Pancreas (tissue), 10 donors: Measurements from ENCODE around the gene GSTM1. TPM values are rescaled to one million over a fixed set of nuclear protein-coding genes. Genes with fewer than 3 reads are reported as not detected.

Source experiments
- ATAC-seq, 4 donors: fragments of 200-7000 bp; cut with Tn5 transposase; one replicate each; pipeline versions ENCODE4 v1.8.0 to v1.9.1; 2020; ENCODE audit warnings: mild to moderate bottlenecking in 4 of 4, moderate library complexity in 4 of 4
- DNase-seq, 6 donors: peaks; one replicate each; pipeline ENCODE4 v3.0.0-alpha.2; 2020
- FAIRE-seq: peaks from 2 replicates; lab custom pipeline; 2012; peaks lifted over from hg19 to GRCh38; lab: Jason Lieb, UNC
- H3K27ac ChIP-seq, 4 donors: fragments of 200-600 bp; sonication (generic); 1 replicate in 3 of 4; 2 replicates in 1 of 4; pipeline versions ENCODE4 v1.5.0 to v1.8.0; 2020
- H3K27me3 ChIP-seq, 4 donors: fragments of 200-600 bp; one replicate each; pipeline ENCODE4 v1.8.0; 2021
- H3K36me3 ChIP-seq, 3 donors: fragments of 200-600 bp; sonication (generic) in 1 of 3; one replicate each; pipeline versions ENCODE4 v1.5.0 to v1.8.0; 2020 to 2021
- H3K4me1 ChIP-seq, 3 donors: fragments of 200-600 bp; one replicate each; pipeline ENCODE4 v1.8.0; 2021
- H3K4me3 ChIP-seq, 4 donors: fragments of 200-600 bp; sonication (generic) in 2 of 4; one replicate each; pipeline versions ENCODE4 v1.5.0 to v1.8.0; 2020 to 2021
- H3K9me3 ChIP-seq, 4 donors: fragments of 200-600 bp; one replicate each; pipeline ENCODE4 v1.8.0; 2021
- CTCF ChIP-seq, 4 donors: fragments of 200-600 bp; sonication (generic) in 3 of 4; IDR thresholded peaks; one replicate each; pipeline versions ENCODE4 v1.5.0 to v1.8.0; 2021; ENCODE audit warnings: antibody characterized with exemption in 4 of 4
- WGBS, 2 donors: extraction: QIAGEN DNeasy Blood & Tissue Kit; methylation state at CpG; one replicate each; pipeline ENCODE4 v1.1.7; 2013; 5-methylcytosine and 5-hydroxymethylcytosine counted together
- intact Hi-C, 3 donors: fragments of 100-400 bp; cut with DNase I; formaldehyde crosslinking; loops; one replicate each; pipeline versions ENCODE4 v1.11.1 to v1.14.2; 2022
- polyA plus RNA-seq, 2 donors: library from polyadenylated mRNA; stranded (reverse); fragments of 200-250 nt; gene quantifications; one replicate each; pipeline ENCODE4 v1.2.3, GENCODE V29; 2013
- total RNA-seq, 6 donors: library from RNA; stranded (reverse); fragmentation: NEBNext Ultra II Directional in 4 of 6; extraction: Animal tissue kit (Norgen Biotek cat#: 25700) in 4 of 6; gene quantifications; one replicate each; pipeline versions ENCODE4 v1.2.1 to v1.2.4, GENCODE V29; 2021 to 2023
- donor health status: healthy with polysubstance abuse.
- donor health status: DM: no; HTN: no; CAD: no; lungs with moderate emphysema.
- donor health status: DM: no; HTN: no; CAD: no.
- donor health status: control.
- donor health status: control.
- donor health status: Bipolar disorder and iron deficiency.
- donor health status: DM: yes; HTN: yes; CAD: no.
- donor health status: DM: no; HTN: no; CAD: no.
- donor health status: DM: no; HTN: no; CAD: no.
- donor health status: DM: yes; HTN: yes; CAD: no.

The GSTM1 gene
- total and polyA plus RNA-seq, 8 donors, result 21.7 to 41.8 (median 26.9) TPM; not detected in 3

DNA sequence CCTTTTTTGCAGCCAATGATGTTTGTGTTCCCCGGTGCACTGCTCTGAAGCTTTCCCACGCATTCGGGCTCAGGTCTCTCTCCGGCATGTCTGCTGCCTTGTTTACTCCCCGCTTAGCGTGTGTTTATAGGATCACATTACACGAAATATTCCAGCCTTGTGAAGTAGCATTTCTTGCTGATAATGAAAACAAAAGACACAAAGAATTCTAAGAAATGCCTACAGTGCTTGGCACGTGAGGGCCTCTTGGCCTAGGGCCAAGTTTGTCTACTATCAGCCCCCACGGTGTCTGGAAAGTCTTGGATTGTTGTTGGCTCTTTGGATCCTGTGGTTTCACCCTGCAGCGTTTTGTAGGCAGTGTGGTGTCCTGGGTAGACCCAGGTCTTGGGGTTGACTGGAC is 42.9 kb upstream of the GSTM1 start:
- H3K27me3 ChIP-seq, result no peaks in the 10 kb centered on the region
- no peak overlapping the region for H3K27ac ChIP-seq
- DNase-seq (no peak), FAIRE-seq (no peak), ATAC-seq (no peak)
- no peaks in the 10 kb centered on the region for H3K36me3 ChIP-seq
- no peak for TF ChIP-seq CTCF (IDR thresholded peaks at IDR 0.05)
- H3K4me3 ChIP-seq, result no peak overlapping the region
- intact Hi-C loops, result loop anchor here in 1 of 3 donors (5.0 kb wide), 1 partner anchor 128 kb away; no protein-coding TSS in a partner anchor
- 19% methylated on average over 10 of the region's 10 CpGs; no CpG with 5 or more reads in 1 of the 2 donors for WGBS, 2 donors
- peaks cover 0 to 6% (median 0%) of the 10 kb centered on the region in 3 donors for H3K4me1 ChIP-seq
- H3K9me3 ChIP-seq, result no peaks in the 10 kb centered on the region

- H3K27me3 ChIP-seq, result no peaks in the 10 kb centered on the region
- DNase-seq (peak in 1 of 6 donors; percentile 2), ATAC-seq (peak in 3 of 4 donors; percentile 35 to 58 (median 43)), FAIRE-seq (no peak)
- no peaks in the 10 kb centered on the region for H3K36me3 ChIP-seq
- no peak overlapping the region for H3K4me3 ChIP-seq
- H3K27ac ChIP-seq, result no peak overlapping the region
- H3K9me3 ChIP-seq, result no peaks in the 10 kb centered on the region
- intact Hi-C loops, result no loop called here
- H3K4me1 ChIP-seq, result no peaks in the 10 kb centered on the region
- TF ChIP-seq CTCF (IDR thresholded peaks at IDR 0.05), result no peak
- WGBS, 2 donors, result 44 to 66% methylated on average over 4 of the region's 4 CpGs
These were observed 38.1 kb upstream of the GSTM1 start for GRCh38 chr1:109649491-109649914.

GRCh38 chr1:109650609-109651008 is 37.0 kb upstream of the GSTM1 start:
- intact Hi-C loops, result no loop called here
- no peaks in the 10 kb centered on the region for H3K36me3 ChIP-seq
- ATAC-seq (no peak), FAIRE-seq (no peak), DNase-seq (no peak)
- TF ChIP-seq CTCF (IDR thresholded peaks at IDR 0.05), result no peak
- 58 to 73% methylated on average over 3 of the region's 3 CpGs for WGBS, 2 donors
- H3K9me3 ChIP-seq, result no peaks in the 10 kb centered on the region
- no peak overlapping the region for H3K27ac ChIP-seq
- H3K27me3 ChIP-seq, result no peaks in the 10 kb centered on the region
- H3K4me1 ChIP-seq, result peaks cover 0 to 6% (median 5%) of the 10 kb centered on the region in 3 donors
- H3K4me3 ChIP-seq, result no peak overlapping the region

GRCh38 chr1:109652402-109652801 is 35.2 kb upstream of the GSTM1 start:
- H3K27ac ChIP-seq, result no peak overlapping the region
- H3K27me3 ChIP-seq, result no peaks in the 10 kb centered on the region
- ATAC-seq, result no peak
- FAIRE-seq, result no peak
- no peaks in the 10 kb centered on the region for H3K36me3 ChIP-seq
- H3K4me1 ChIP-seq, result peaks cover 0 to 6% (median 5%) of the 10 kb centered on the region in 3 donors
- no peaks in the 10 kb centered on the region for H3K9me3 ChIP-seq
- H3K4me3 ChIP-seq, result no peak overlapping the region
- intact Hi-C loops, result no loop called here
- 30 to 38% methylated on average over 2 of the region's 2 CpGs for WGBS, 2 donors
- TF ChIP-seq CTCF (IDR thresholded peaks at IDR 0.05), result no peak
- DNase-seq, result no peak

DNA sequence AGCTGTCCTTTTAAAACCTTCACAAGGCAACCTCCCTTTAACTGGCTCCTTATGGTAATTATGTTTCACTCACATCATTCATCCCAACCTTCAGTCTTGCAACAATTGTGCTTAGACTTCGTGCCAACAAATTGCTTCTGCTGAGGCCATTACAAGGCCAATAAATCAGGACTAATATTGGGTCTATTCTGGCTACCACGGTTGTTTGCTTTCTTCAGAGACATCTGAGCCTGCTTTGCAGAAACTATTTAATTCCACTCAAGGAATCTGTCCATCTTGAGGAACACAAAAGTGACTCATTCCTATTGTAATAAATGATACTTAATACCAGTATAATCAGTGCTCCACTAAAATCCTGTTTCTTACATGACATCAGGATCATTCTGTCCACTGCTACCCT is 34.3 kb upstream of the GSTM1 start:
- WGBS, 2 donors, result 46 to 54% methylated on average over 2 of the region's 2 CpGs
- H3K4me3 ChIP-seq, result no peak overlapping the region
- DNase-seq, result no peak
- H3K9me3 ChIP-seq, result no peaks in the 10 kb centered on the region
- ATAC-seq, result no peak
- peaks cover 0 to 6% (median 5%) of the 10 kb centered on the region in 3 donors for H3K4me1 ChIP-seq
- H3K27me3 ChIP-seq, result no peaks in the 10 kb centered on the region
- TF ChIP-seq CTCF (IDR thresholded peaks at IDR 0.05), result no peak
- H3K36me3 ChIP-seq, result no peaks in the 10 kb centered on the region
- H3K27ac ChIP-seq, result no peak overlapping the region
- intact Hi-C loops, result no loop called here
- FAIRE-seq, result no peak
